K562 (cell line): ENCODE data around the gene CHST14. TPM values are rescaled to one million over a fixed set of nuclear protein-coding genes. Genes with fewer than 3 reads are reported as not detected.

Source experiments
- ATAC-seq: fragments of 200-7000 bp; cut with Tn5 transposase; 3 replicates; pipeline ENCODE4 v1.9.1; 2020; ENCODE audit warnings: moderate library complexity
- BruUV-seq: library from RNA; stranded (reverse); fragments of 400-500 nt; replicated peaks from 2 replicates; lab custom pipeline; 2021; lab: Mats Ljungman, UMichigan
- CTCF ChIA-PET: fragments of 300-600 bp; formaldehyde crosslinking; extraction: SDS; loops from one replicate; lab custom pipeline; 2021; ENCODE audit warnings: low intra/inter-chr PET ratio; lab: Yijun Ruan, JAX
- POLR2A ChIA-PET: fragments of 300-600, 350-650 bp; sonication (Branson Sonifier 250); formaldehyde crosslinking; extraction: SDS; loops from one replicate; lab custom pipeline; 2021; ENCODE audit warnings: antibody characterized with exemption, inconsistent platforms; lab: Yijun Ruan, JAX
- DNase-seq, 4 experiments: peaks; one replicate each; pipeline versions ENCODE4 v3.0.0 to v3.0.0-alpha.2; 2011 to 2018; ENCODE audit warnings: low spot score in 3 of 4, mixed read lengths in 3 of 4; ENCODE audit errors: extremely low read depth in 1 of 4
- FAIRE-seq: peaks from 2 replicates; lab custom pipeline; 2011; peaks lifted over from hg19 to GRCh38; lab: Jason Lieb, UNC
- H2AFZ ChIP-seq: 2 replicates; pipeline ENCODE4 v1.6.0; 2011; ENCODE audit warnings: low read depth, low read length, control low read depth, inconsistent platforms
- H3K27ac ChIP-seq: fragments of 200-600 bp; 3 replicates; pipeline ENCODE4 v1.8.0; 2011; ENCODE audit warnings: low read depth, mild to moderate bottlenecking, control low read depth, inconsistent platforms, low read length, moderate library complexity, mixed read lengths; ENCODE audit errors: extremely low read depth
- H3K27me3 ChIP-seq, 2 experiments: fragments of 300-600 bp in 1 of 2; 2 replicates in 1 of 2; 3 replicates in 1 of 2; pipeline versions ENCODE4 v1.6.0 to v1.8.0; 2011; ENCODE audit warnings: inconsistent platforms in 2 of 2, low read length in 2 of 2, mild to moderate bottlenecking in 1 of 2, mixed read lengths in 1 of 2, moderate library complexity in 1 of 2; ENCODE audit not compliant: control insufficient read depth in 2 of 2, insufficient read depth in 2 of 2
- H3K36me3 ChIP-seq: fragments of 300-600 bp; 3 replicates; pipeline ENCODE4 v1.8.0; 2011; ENCODE audit warnings: mild to moderate bottlenecking, low read length, inconsistent platforms; ENCODE audit not compliant: control insufficient read depth, insufficient read depth
- H3K4me1 ChIP-seq, 2 experiments: fragments of 200-600 bp in 1 of 2; replicated peaks in 1 of 2; 2 replicates in 1 of 2; 3 replicates in 1 of 2; pipeline versions ENCODE4 v1.5.1 to v1.8.0; 2011; ENCODE audit warnings: inconsistent platforms in 2 of 2, low read length in 2 of 2, mild to moderate bottlenecking in 1 of 2, mixed read lengths in 1 of 2, moderate library complexity in 1 of 2; ENCODE audit not compliant: control insufficient read depth in 2 of 2, insufficient read depth in 2 of 2
- H3K4me2 ChIP-seq: 2 replicates; pipeline ENCODE4 v1.6.1; 2011; ENCODE audit warnings: low read length, control low read depth, inconsistent platforms, mixed read lengths; ENCODE audit not compliant: insufficient read depth
- H3K4me3 ChIP-seq: fragments of 200-600 bp; sonication (generic), shearing (Covaris generic); 2 replicates; pipeline ENCODE4 v1.5.1; 2016; ENCODE audit warnings: control low read depth, inconsistent platforms
- H3K79me2 ChIP-seq: fragments of 200-600 bp; 3 replicates; pipeline ENCODE4 v1.8.0; 2011; ENCODE audit warnings: low read length, inconsistent platforms; ENCODE audit not compliant: control insufficient read depth, insufficient read depth
- H3K9ac ChIP-seq, 2 experiments: 2 replicates each; pipeline versions ENCODE4 v1.6.0 to v1.6.1; 2011; ENCODE audit warnings: low read depth in 2 of 2, low read length in 2 of 2, control low read depth in 1 of 2, inconsistent platforms in 1 of 2, mild to moderate bottlenecking in 1 of 2, mixed read lengths in 1 of 2; ENCODE audit not compliant: insufficient read depth in 1 of 2
- H3K9me1 ChIP-seq: one replicate; pipeline ENCODE4 v1.6.0; 2011; ENCODE audit warnings: inconsistent platforms, mild to moderate bottlenecking, low read length, moderate library complexity; ENCODE audit not compliant: control insufficient read depth, insufficient read depth
- H3K9me3 ChIP-seq: replicated peaks from 2 replicates; pipeline ENCODE4 v1.5.1; 2011; ENCODE audit warnings: low read depth, low read length, inconsistent platforms; ENCODE audit not compliant: control insufficient read depth, insufficient read depth
- H4K20me1 ChIP-seq: replicated peaks from 2 replicates; pipeline ENCODE4 v1.6.1; 2011; ENCODE audit warnings: low read length, inconsistent platforms, mixed read lengths; ENCODE audit not compliant: control insufficient read depth, insufficient read depth
- HDGF ChIP-seq: fragments of 450-650 bp; IDR thresholded peaks from 2 replicates; pipeline ENCODE4 v1.6.1; 2016
- JUND ChIP-seq, 2 experiments: IDR thresholded peaks; 2 replicates in 1 of 2; 3 replicates in 1 of 2; pipeline ENCODE4 v1.6.1; 2011; ENCODE audit warnings: borderline replicate concordance in 2 of 2, low read depth in 2 of 2, low read length in 2 of 2, improper control_type of control experiment in 1 of 2, missing biosample characterization in 1 of 2, missing genetic modification characterization in 1 of 2, missing genetic modification reagents in 1 of 2
- KAT8 ChIP-seq: fragments of 450-650 bp; IDR thresholded peaks from 2 replicates; pipeline ENCODE4 v1.6.1; 2016; ENCODE audit warnings: low read depth, mild to moderate bottlenecking
- NFE2 ChIP-seq: IDR thresholded peaks from 2 replicates; pipeline ENCODE4 v1.6.1; 2014; ENCODE audit warnings: antibody characterized with exemption, low read depth
- NFRKB ChIP-seq: fragments of 450-650 bp; IDR thresholded peaks from 2 replicates; pipeline ENCODE4 v1.6.1; 2016; ENCODE audit warnings: low read depth
- POLR2G ChIP-seq: fragments of 200-400 bp; formaldehyde crosslinking; IDR thresholded peaks from 2 replicates; pipeline ENCODE4 v1.6.1; 2017; ENCODE audit warnings: low read depth, mild to moderate bottlenecking, antibody characterized with exemption, low read length, moderate library complexity
- SUPT5H ChIP-seq: fragments of 450-650 bp; IDR thresholded peaks from 2 replicates; pipeline ENCODE4 v1.6.1; 2016
- ZFX ChIP-seq: sonication (generic); formaldehyde crosslinking; IDR thresholded peaks from 2 replicates; pipeline ENCODE4 v1.8.0; 2022; ENCODE audit warnings: mild to moderate bottlenecking, missing genetic modification reagents, moderate library complexity
- ZNF121 ChIP-seq: sonication (generic); formaldehyde crosslinking; conservative IDR thresholded peaks from 2 replicates; pipeline ENCODE4 v1.8.0; 2022; ENCODE audit warnings: missing genetic modification reagents
- ZNF316 ChIP-seq: fragments of 450-650 bp; IDR thresholded peaks from 2 replicates; pipeline ENCODE4 v1.6.1; 2016
- ZNF318 ChIP-seq, 2 experiments: fragments of 450-650 bp; IDR thresholded peaks; 2 replicates each; pipeline ENCODE4 v1.6.1; 2016; ENCODE audit warnings: mild to moderate bottlenecking in 2 of 2, borderline replicate concordance in 1 of 2, low read depth in 1 of 2, moderate library complexity in 1 of 2
- WGBS: fragments of 100-300 bp; shearing (Covaris generic); methylation state at CpG from one replicate; pipeline ENCODE4 v1.1.6; 2016; ENCODE audit warnings: low coverage, mixed read lengths; ENCODE audit not compliant: insufficient coverage; ENCODE audit errors: missing lambda C conversion rate; 5-methylcytosine and 5-hydroxymethylcytosine counted together
- in situ Hi-C: fragments of 300-500 bp; cut with MboI; formaldehyde crosslinking; loops from 4 replicates; pipeline ENCODE4 v1.15.0; 2018; ENCODE audit warnings: inconsistent platforms, mixed read lengths
- intact Hi-C: fragments of 100-400 bp; cut with micrococcal nuclease; formaldehyde crosslinking; loops from 2 replicates; pipeline ENCODE4 v1.14.2; 2022
- polyA plus RNA-seq, 8 experiments: library from polyadenylated mRNA; depleted of rRNA in 4 of 8; stranded (reverse) in 5 of 8; unstranded in 3 of 8; fragments of >200 nt; fragmentation: Nextera tagmentation in 2 of 8; fragmentation: Illumina TruSeq in 1 of 8; extraction: Ambion mirVana in 2 of 8; extraction: Trizol in 1 of 8; gene quantifications; 2 replicates each; pipeline versions ENCODE4 v1.2.1 to v1.2.3, GENCODE V29; 2011 to 2014; ENCODE audit warnings: inconsistent platforms in 1 of 8, missing spikeins in 1 of 8
- total RNA-seq, 7 experiments: library from RNA; depleted of rRNA in 6 of 7; stranded (reverse); fragments of >200 nt in 6 of 7; fragmentation: Illumina TruSeq in 2 of 7; extraction: Trizol in 2 of 7; gene quantifications; 2 replicates each; pipeline versions ENCODE4 v1.2.1 to v1.2.3, GENCODE V29; 2011 to 2021; ENCODE audit warnings: low replicate concordance in 1 of 7

CHST14 gene
- total and polyA plus RNA-seq, 9 of the 15 experiments (the other 6 are each of a cell fraction or from before 2014, with no cell fraction given) = 1.6 to 12.1 (median 4.5) TPM

GRCh38 chr15:40439461-40439959 lies 31.3 kb upstream of the CHST14 start:
- peak overlapping the region; percentile 81 to 88 for H3K9ac ChIP-seq
- peak overlapping the region; percentile 78 for H3K27ac ChIP-seq
- under 1% methylated on average over 15 of the region's 15 CpGs for WGBS
- intact Hi-C loops (no loop called here), in situ Hi-C loops (no loop called here)
- CTCF ChIA-PET = no interaction called here
- BruUV-seq = no TSS peak
- peaks cover 4% of the 10 kb centered on the region for H3K9me1 ChIP-seq
- FAIRE-seq = no peak
- peaks cover 60% of the 10 kb centered on the region for H3K79me2 ChIP-seq
- H3K4me2 ChIP-seq = peak overlapping the region; percentile 85
- H3K27me3 ChIP-seq = no peaks in the 10 kb centered on the region
- H3K36me3 ChIP-seq = peaks cover 13% of the 10 kb centered on the region; the same call in 2 of the 3 replicates
- peak overlapping the region; percentile 80 for H3K4me3 ChIP-seq
- DNase-seq = peak; percentile 35 to 78 (median 56)
- peaks cover 59 to 77% of the 10 kb centered on the region in 2 experiments for H3K4me1 ChIP-seq
- no peaks in the 10 kb centered on the region for H3K9me3 ChIP-seq
- POLR2A ChIA-PET = interaction anchor here (0.5 to 8.4 kb wide), 7 partner anchors 10 to 170 kb away, joined by 3 to 89 read pairs (median 4); no protein-coding TSS in a partner anchor
- peaks cover 20% of the 10 kb centered on the region for H4K20me1 ChIP-seq
- H2AFZ ChIP-seq = peak overlapping the region; percentile 85
- ATAC-seq = peak; percentile 45
- TF ChIP-seq HDGF (0 out of 2 replicates have a peak, but pooled peaks have one; percentile 13), ZNF121 (CRISPR knock-in tag) (no peak), NFRKB (0 out of 2 replicates have a peak, but pooled peaks have one; percentile 34), JUND (IDR thresholded peaks at IDR 0.05; ENCODE audit: borderline replicate concordance, low read depth, low read length) (no peak), JUND (tag; IDR thresholded peaks at IDR 0.05; ENCODE audit: borderline replicate concordance, low read depth, low read length) (no peak), ZFX (CRISPR knock-in tag) (peak; percentile 37; the same call in 1 of the 2 replicates), KAT8 (no peak), POLR2G (peak; percentile 63; the same call in 1 of the 2 replicates), ZNF318 (IDR thresholded peaks at IDR 0.05; ENCODE audit: borderline replicate concordance in 1 of 2, low read depth in 1 of 2) (no peak), ZNF316 (peak; percentile 55), SUPT5H (0 out of 2 replicates have a peak, but pooled peaks have one; percentile 52), NFE2 (peak; percentile 59)
